ENCODE results near the gene WDR18.

The WDR18 gene

DNA sequence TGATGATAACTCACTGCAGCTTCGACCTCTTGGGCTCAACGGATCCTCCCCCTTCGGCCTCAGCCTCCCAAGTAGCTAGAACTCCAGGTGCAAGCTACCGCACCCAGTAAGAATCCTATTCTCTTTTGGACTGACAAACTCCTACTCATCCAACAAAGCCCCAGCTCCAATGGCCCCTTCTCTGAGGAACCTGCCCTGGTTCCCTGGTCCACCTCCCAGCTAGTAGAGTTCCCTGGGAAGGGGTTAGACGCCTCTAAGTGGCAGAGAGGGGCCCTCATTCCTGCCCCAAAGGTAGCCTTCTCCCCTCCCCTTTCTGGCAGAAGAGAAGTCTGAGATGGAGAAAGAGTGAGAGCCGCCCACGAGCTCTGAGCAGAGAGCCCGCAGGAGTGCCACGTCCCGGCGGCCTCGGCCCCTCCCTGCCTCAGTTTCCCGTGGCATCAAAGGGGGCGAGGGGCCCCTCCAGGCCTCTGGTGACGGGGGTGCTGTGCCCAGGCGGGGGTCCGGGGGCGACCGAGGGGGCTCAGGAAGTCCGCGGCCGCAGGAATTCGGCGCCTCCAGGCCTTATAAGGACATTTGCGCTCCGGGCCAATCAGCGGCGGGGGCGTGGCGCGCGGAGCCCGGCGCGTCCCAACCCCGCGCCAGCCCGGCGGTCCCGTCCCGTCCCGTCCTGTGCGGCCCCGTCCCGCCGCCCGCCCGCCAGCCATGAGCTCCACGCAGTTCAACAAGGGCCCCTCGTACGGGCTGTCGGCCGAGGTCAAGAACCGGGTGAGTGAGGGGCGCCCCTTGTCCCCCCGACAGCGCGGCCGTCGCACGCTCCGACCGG is 42.0 kb downstream of the WDR18 start, which contains the start of gene CNN2:
Gene CNN2, plus strand, starts transcription at position 649 of the 823 bp plus-strand sequence. Its CDS starts 54 bp downstream, at position 703.
- Histone ChIP-seq H3K9me3 (ENCODE audit: low read length) (no peaks in the 10 kb centered on the region), H3F3A (ENCODE audit: insufficient read depth, low read length) (peaks cover 5% of the 10 kb centered on the region), H3K4me2 (ENCODE audit: low read length) (peak within 1 kb of the TSS; percentile 97), H2AFZ (ENCODE audit: low read length) (no peak within 1 kb of the TSS), H3K4me3 (ENCODE audit: low read depth, low read length, poor library complexity, severe bottlenecking) (peak within 1 kb of the TSS; percentile 98), H3K79me2 (ENCODE audit: insufficient read depth, low read length) (peaks cover 9% of the 10 kb centered on the region), H3K9ac (ENCODE audit: low read length) (peak within 1 kb of the TSS; percentile 98), H3K36me3 (ENCODE audit: insufficient read depth, low read length) (peaks cover 15% of the 10 kb centered on the region; the same call in 1 of the 2 replicates), H3K27me3 (ENCODE audit: insufficient read depth, low read length) (no peaks in the 10 kb centered on the region), H4K20me1 (ENCODE audit: insufficient read depth, low read length) (no peaks in the 10 kb centered on the region), H3K9me2 (ENCODE audit: low read depth, low read length) (no peaks in the 10 kb centered on the region), H3K27ac (ENCODE audit: low read depth, low read length, poor library complexity, severe bottlenecking) (peak within 1 kb of the TSS; percentile 88), H3K4me1 (ENCODE audit: insufficient read depth, low read length, severe bottlenecking) (peaks cover 46% of the 10 kb centered on the region)
- TF ChIP-seq, protein P1, sequence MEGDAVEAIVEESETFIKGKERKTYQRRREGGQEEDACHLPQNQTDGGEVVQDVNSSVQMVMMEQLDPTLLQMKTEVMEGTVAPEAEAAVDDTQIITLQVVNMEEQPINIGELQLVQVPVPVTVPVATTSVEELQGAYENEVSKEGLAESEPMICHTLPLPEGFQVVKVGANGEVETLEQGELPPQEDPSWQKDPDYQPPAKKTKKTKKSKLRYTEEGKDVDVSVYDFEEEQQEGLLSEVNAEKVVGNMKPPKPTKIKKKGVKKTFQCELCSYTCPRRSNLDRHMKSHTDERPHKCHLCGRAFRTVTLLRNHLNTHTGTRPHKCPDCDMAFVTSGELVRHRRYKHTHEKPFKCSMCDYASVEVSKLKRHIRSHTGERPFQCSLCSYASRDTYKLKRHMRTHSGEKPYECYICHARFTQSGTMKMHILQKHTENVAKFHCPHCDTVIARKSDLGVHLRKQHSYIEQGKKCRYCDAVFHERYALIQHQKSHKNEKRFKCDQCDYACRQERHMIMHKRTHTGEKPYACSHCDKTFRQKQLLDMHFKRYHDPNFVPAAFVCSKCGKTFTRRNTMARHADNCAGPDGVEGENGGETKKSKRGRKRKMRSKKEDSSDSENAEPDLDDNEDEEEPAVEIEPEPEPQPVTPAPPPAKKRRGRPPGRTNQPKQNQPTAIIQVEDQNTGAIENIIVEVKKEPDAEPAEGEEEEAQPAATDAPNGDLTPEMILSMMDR (IDR thresholded peaks at IDR 0.05; ENCODE audit: low read length), result no peak
- TF ChIP-seq EZH2 (IDR thresholded peaks at IDR 0.05; ENCODE audit: borderline replicate concordance, low read length), result no peak

DNA sequence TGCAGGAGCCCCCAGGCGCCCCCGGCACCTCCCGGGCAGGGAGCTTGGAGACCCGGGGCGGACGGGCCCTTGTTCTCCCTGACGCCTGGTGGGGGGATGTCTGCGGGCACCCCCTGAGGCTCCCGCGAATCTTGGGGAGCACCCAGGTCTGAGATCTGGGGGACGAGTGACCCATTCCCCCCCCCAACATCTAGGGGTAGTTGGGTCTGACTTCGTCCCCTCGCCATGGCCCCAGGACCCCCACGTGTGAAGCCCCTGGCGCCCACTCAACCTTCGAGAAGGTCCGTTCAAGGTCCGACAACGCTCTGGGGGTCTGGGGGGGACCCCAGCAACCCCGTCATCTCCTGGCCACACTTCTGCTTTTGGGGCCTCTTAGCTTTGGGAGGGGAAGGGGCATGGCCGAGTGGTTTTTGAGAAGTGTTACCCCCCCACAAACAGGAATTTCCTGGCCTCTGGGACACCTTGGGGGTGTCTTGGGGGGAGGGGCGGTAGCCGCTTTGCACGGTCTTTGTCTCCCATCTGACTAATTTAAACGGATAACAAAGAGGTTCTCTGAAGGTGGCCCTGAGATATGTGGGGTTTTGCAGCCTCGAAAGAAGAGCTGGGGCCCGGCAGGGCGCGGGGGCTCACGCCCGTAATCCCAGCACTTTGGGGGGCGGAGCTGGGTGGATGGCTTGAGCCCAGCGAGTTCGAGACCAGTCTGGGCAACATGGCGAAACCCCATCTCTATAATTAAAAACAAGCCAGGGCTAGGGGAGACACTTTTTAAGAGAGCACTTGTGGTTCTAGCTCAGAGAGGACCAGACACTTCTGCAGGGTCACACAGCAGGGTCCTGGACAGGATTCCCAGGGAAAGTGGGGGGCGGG is 42.9 kb downstream of the WDR18 start:
- Histone ChIP-seq H3K36me3 (ENCODE audit: insufficient read depth, low read length) (peaks cover 21% of the 10 kb centered on the region), H3K4me2 (ENCODE audit: low read length) (peak overlapping the region; percentile 97), H3F3A (ENCODE audit: insufficient read depth, low read length) (peaks cover 5% of the 10 kb centered on the region), H3K27ac (ENCODE audit: low read depth, low read length, poor library complexity, severe bottlenecking) (peak overlapping the region; percentile 88), H3K27me3 (ENCODE audit: insufficient read depth, low read length) (no peaks in the 10 kb centered on the region), H3K9me3 (ENCODE audit: low read length) (no peaks in the 10 kb centered on the region), H3K9ac (ENCODE audit: low read length) (peak overlapping the region; percentile 98), H3K79me2 (ENCODE audit: insufficient read depth, low read length) (peaks cover 9% of the 10 kb centered on the region), H4K20me1 (ENCODE audit: insufficient read depth, low read length) (no peaks in the 10 kb centered on the region), H3K4me3 (ENCODE audit: low read depth, low read length, poor library complexity, severe bottlenecking) (peak overlapping the region; percentile 98), H3K4me1 (ENCODE audit: insufficient read depth, low read length, severe bottlenecking) (peaks cover 40% of the 10 kb centered on the region), H2AFZ (ENCODE audit: low read length) (no peak overlapping the region), H3K9me2 (ENCODE audit: low read depth, low read length) (no peaks in the 10 kb centered on the region)
- no peak for TF ChIP-seq EZH2 (IDR thresholded peaks at IDR 0.05; ENCODE audit: borderline replicate concordance, low read length)
- TF ChIP-seq, protein P1 (IDR thresholded peaks at IDR 0.05; ENCODE audit: low read length), result no peak

DNA sequence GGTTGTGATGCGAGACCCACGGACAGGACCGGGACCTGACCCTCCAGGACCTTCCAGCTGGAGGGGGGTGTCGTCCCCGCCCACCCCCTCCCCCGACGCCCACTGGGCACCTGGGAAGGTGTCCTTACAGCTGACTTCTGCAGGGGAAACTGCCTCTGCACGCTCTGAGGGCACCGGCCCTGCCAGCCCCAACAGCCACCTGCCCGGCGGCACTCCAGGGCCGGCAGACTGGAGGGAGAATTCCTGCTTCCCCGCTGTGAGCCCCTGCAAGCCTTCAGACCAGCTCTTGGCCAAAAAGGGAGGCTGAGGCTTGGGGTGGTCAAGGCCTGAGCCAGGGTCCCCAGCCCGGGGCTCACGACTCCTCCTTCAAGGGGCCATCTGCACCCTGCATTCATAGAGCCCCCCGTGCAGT is 43.5 kb downstream of the WDR18 start:
- TF ChIP-seq, protein P1 (IDR thresholded peaks at IDR 0.05; ENCODE audit: low read length), result no peak
- no peak for TF ChIP-seq EZH2 (IDR thresholded peaks at IDR 0.05; ENCODE audit: borderline replicate concordance, low read length)
- Histone ChIP-seq H3K4me1 (ENCODE audit: insufficient read depth, low read length, severe bottlenecking) (peaks cover 35% of the 10 kb centered on the region), H3K27me3 (ENCODE audit: insufficient read depth, low read length) (no peaks in the 10 kb centered on the region), H3K4me2 (ENCODE audit: low read length) (peak overlapping the region; percentile 97), H3K79me2 (ENCODE audit: insufficient read depth, low read length) (peaks cover 9% of the 10 kb centered on the region), H2AFZ (ENCODE audit: low read length) (no peak overlapping the region), H3F3A (ENCODE audit: insufficient read depth, low read length) (peaks cover 3% of the 10 kb centered on the region), H3K9me2 (ENCODE audit: low read depth, low read length) (no peaks in the 10 kb centered on the region), H3K9ac (ENCODE audit: low read length) (peak overlapping the region; percentile 98), H3K9me3 (ENCODE audit: low read length) (no peaks in the 10 kb centered on the region), H3K27ac (ENCODE audit: low read depth, low read length, poor library complexity, severe bottlenecking) (peak overlapping the region; percentile 88), H4K20me1 (ENCODE audit: insufficient read depth, low read length) (no peaks in the 10 kb centered on the region), H3K4me3 (ENCODE audit: low read depth, low read length, poor library complexity, severe bottlenecking) (peak overlapping the region; percentile 98), H3K36me3 (ENCODE audit: insufficient read depth, low read length) (peaks cover 27% of the 10 kb centered on the region)

Data from OCI-LY1 (cell line).